NCI-H510A (cell line): ENCODE data around the gene PIGS.

Experiments used
- DNase-seq: peaks from one replicate; lab custom pipeline; 2025; lab: John Stamatoyannopoulos, UW

PIGS gene

GRCh38 chr17:28550858-28551257, 20.5 kb downstream of the PIGS start:
- no peak for DNase-seq

- DNase-seq = no peak
These were observed 21.8 kb downstream of the PIGS start for GRCh38 chr17:28549236-28550132.

GRCh38 chr17:28548417-28549130, 22.8 kb downstream of the PIGS start:
- DNase-seq = no peak

GRCh38 chr17:28547623-28548416, 23.5 kb downstream of the PIGS start:
- DNase-seq = peak; percentile 42

DNA sequence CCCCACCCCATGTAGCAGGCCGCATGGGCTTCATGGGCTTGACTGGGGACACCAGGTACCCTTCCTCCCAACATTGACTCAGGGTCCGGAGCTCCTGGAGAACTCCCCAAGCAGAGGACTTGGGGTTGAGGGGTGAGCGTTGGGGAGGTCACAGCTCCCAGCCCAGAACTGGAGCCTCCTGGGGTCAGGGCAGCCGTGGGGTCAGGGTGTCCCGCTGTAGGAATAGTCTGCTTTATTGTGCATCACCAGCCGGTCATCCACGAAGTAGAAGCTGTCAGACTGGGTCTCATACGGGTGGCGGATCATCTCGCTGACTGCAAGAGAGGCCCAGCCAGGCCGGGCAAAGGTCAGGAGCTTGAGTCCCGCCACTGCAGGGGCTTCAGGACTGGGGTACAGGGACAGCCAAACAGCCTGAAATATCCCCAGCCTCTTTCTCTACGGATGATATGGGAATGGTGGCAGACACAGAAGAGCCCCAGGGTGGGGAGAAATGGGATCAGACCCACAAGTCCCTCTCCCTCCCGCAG, 24.2 kb downstream of the PIGS start:
- DNase-seq = no peak

DNA sequence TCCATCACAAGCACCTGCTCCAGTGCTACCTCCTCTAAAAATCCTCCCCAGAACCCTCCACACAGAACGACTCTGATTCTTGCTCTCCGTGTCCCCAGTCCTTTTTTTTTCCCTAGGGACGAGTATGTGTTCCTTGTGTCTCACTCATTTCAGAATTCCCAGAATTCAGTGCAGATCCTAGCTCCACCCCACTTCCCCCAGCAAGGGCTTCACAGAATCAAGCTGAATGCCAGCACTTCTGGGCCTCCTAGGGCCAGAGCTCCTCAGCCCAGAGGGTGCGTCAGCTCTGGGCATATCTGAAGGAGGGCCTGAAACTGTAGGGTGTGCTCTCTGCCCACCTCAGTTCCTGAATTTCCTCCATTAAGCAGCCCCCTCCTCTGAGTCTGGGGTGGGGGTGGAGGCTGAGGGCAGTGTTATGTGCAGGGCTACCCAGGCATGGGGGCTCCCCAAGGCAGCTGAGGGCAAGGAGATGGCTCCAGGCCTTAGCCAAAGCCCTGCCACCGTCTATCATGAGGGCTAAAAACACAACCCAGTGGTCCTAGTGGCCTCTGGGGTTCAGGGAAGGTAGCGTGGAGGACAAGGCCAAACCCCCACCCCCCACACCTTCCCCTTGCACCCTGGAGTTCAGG, 25.4 kb downstream of the PIGS start:
- DNase-seq = no peak

- DNase-seq = no peak
These were observed 26.2 kb downstream of the PIGS start for GRCh38 chr17:28545141-28545503.

- DNase-seq = no peak
These were observed 26.8 kb downstream of the PIGS start for GRCh38 chr17:28544402-28545140.

GRCh38 chr17:28541439-28541838, 29.9 kb downstream of the PIGS start:
- no peak for DNase-seq

DNA sequence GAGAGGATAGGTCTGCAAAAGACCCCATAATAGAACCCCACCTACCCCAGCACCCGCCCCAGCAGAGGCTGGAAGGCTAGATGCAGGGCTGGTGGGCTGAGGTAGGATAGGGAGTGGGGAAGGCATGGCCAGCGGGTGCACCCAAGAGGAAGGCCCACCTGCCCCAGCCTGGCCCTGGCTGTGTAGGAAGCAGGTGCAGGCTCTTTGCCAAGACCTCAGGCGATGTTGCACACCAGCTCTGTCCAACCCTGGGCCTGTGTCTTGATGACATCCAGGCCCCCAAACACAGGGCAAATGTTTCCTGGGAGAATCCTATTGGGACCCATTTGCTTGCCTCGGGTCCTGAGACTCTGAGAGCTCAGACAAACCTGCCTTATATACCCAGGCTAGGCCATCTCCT, 31.1 kb downstream of the PIGS start:
- DNase-seq = no peak

- DNase-seq = no peak
These were observed 32.9 kb downstream of the PIGS start for GRCh38 chr17:28538296-28538895.

- no peak for DNase-seq
These were observed 34.1 kb downstream of the PIGS start for GRCh38 chr17:28537219-28537610.

GRCh38 chr17:28536532-28537218, 34.6 kb downstream of the PIGS start:
- DNase-seq = no peak

DNA sequence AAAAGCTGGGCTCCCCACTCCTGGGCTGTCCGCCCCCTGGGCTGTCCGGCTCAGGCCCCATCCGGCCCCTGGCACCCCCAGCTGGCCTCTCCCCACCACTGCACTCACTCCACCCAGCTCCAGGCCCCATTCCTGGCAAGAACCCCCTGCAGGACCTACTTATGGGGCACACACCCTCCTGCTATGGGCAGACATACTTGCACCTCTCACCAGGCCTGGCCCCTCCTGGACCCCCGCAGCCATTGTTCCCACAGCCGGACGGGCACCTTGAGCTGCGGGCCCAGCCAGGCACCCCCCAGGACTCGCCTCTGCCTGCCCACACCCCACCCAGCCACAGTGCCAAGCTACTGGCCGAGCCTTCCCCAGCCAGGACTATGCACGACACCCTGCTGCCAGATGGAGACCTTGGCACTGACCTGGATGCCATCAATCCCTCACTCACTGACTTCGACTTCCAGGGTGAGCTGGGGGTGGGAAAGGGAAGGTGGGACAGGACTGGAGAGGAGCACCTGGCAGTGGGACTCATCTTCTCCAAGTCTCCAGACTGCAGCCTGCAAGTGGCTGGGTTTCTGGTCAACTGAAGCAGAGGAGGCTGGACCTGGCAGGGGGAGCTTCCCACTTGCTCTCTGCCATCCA, 36.5 kb downstream of the PIGS start:
- no peak for DNase-seq

- no peak for DNase-seq
These were observed 38.1 kb downstream of the PIGS start for GRCh38 chr17:28533091-28533807.

DNA sequence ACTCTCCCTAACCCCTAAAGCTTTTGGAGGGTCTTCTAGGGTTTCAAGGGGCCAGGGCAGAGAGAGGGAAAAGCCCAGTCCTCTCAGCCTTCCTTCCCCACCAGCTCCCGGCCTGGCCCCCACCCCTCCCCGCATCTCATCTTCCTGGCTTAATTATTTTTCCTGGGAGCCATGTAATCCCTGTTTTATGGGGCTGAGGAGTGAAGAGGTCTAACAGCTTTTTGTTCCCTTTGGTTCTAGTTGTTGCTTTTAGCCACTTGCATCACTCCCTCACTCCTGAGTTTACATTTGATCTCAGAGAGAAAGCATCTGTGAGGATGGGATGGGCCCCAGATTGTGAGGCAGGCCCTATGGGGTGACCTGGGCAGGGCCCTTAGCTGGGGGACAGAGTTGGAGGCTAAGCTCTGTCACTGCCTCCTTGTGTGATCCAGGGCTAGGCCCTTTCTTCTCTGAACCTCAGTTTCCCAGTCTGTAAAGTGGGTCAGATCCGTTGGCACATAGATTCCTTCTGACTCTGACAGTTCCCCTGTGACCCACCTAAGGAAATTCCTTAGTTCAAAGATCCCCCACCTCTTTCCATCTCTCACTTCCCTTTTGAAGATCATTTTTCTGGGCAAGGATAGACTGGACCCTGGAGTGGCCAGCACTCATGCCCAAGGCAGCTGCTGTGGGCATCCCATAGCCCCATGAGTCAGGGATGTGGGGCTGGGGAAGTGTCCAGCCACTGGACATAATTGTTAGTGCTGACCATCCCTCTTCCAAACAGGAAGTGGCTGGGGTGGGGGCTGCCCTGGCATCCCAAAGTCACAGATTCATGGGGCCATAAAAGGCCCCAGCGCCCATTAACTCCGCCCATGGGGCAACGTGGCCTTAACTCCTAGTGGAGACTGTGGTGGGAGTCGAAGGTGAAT, 39.0 kb downstream of the PIGS start:
- DNase-seq = no peak

DNA sequence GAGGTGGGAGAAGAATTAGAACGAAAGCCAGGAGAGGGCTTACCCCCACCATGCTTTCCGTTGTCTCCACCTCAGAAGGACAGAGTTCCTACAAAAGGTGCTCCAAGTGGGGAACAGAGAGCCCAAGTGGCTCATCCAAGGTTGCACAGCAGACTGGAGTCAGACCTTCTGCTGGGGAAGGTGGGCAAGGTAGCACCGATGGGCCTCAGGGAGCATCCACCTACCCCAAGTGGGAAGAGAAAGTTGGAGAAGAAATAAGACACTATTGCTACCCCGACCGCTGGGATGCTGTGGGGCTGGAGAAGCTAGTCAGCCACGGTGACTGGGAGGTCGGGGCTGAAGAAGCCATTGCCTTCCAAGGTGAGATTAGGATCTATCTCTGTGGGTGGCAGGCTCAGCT, 40.4 kb downstream of the PIGS start:
- no peak for DNase-seq

DNA sequence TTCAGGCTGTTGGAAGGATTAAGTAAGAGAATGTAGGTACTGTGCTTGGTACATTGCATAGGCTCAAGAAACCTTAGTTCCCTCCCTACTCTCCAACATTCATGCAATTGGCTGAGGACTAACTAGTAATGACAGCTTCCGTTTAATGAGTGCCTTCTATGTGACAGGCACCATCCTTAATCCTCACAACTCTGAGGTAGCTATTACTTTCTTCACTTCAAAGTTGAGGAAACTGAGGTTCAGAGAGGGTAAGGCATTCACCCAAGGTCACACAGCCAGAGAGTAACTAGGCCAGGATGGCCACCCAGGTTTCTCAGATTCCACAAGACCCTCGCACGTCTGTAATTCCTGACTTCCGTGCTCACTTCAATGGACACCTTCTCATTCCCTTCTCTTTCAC, 41.1 kb downstream of the PIGS start:
- no peak for DNase-seq
